GM12873 (cell line): ENCODE data around the gene MATN4.

ENCODE experiments used
- CTCF ChIP-seq: IDR thresholded peaks from 2 replicates; pipeline ENCODE4 v1.5.1; 2012; ENCODE audit warnings: low read depth, mild to moderate bottlenecking, moderate library complexity, low read length, control low read depth; ENCODE audit not compliant: insufficient read depth; ENCODE audit errors: missing control alignments

MATN4 gene

GRCh38 chr20:45309075-45309474 lies 976 bp upstream of the MATN4 start:
- TF ChIP-seq CTCF: no peak

- TF ChIP-seq CTCF: no peak
Measured at GRCh38 chr20:45307076-45307640, 941 bp downstream of the MATN4 start.

- TF ChIP-seq CTCF: peak; percentile 80
Measured at GRCh38 chr20:45306431-45306982, 1.6 kb downstream of the MATN4 start, which contains the start of gene RBPJL. Gene RBPJL (plus strand): TSS chr20:45306840. CDS start chr20:45306923, 83 bp downstream.

GRCh38 chr20:45305262-45305661 lies 2.8 kb downstream of the MATN4 start:
- no peak for TF ChIP-seq CTCF

GRCh38 chr20:45304464-45304999 lies 3.6 kb downstream of the MATN4 start:
- TF ChIP-seq CTCF: no peak

GRCh38 chr20:45303586-45304463 lies 4.3 kb downstream of the MATN4 start:
- TF ChIP-seq CTCF: no peak

GRCh38 chr20:45301824-45302271 lies 6.3 kb downstream of the MATN4 start:
- TF ChIP-seq CTCF: no peak
